ENCODE measurements around the gene FRMD4B.

GRCh38 chr3:69121513-69121912 lies 264.4 kb downstream of the FRMD4B start:
- TF ChIP-seq POLR2A (IDR thresholded peaks at IDR 0.05; ENCODE audit: low read depth, low read length) (no peak), CTCF (IDR thresholded peaks at IDR 0.05; ENCODE audit: extremely low read depth in 1 of 2, insufficient read depth in 1 of 2, low read depth in 1 of 2, low read length in 2 of 2) (no peak), MAX (IDR thresholded peaks at IDR 0.05; ENCODE audit: insufficient read depth, insufficient read length) (no peak)

All from endothelial cell of umbilical vein (primary cell).